D721Med (cell line): Measurements from ENCODE around the gene HPSE2.

Experiments used
- DNase-seq: peaks from one replicate; pipeline ENCODE4 v3.0.0; 2011; ENCODE audit warnings: low spot score; ENCODE audit not compliant: insufficient read length
- FAIRE-seq: peaks from 2 replicates; lab custom pipeline; 2011; peaks lifted over from hg19 to GRCh38; lab: Jason Lieb, UNC
- CTCF ChIP-seq: IDR thresholded peaks from 2 replicates; pipeline ENCODE4 v1.5.1; 2012; ENCODE audit warnings: mild to moderate bottlenecking, control low read depth; ENCODE audit not compliant: insufficient read depth; ENCODE audit errors: missing control alignments

HPSE2 gene

GRCh38 chr10:98649170-98649569 lies 586.5 kb downstream of the HPSE2 start:
- DNase-seq (no peak), FAIRE-seq (no peak)
- no peak for TF ChIP-seq CTCF

GRCh38 chr10:98646998-98647917 lies 588.4 kb downstream of the HPSE2 start:
- no peak for DNase-seq
- no peak for TF ChIP-seq CTCF
- FAIRE-seq, result no peak

GRCh38 chr10:98644466-98644865 lies 591.2 kb downstream of the HPSE2 start:
- no peak for DNase-seq
- no peak for TF ChIP-seq CTCF
- no peak for FAIRE-seq

- no peak for TF ChIP-seq CTCF
- DNase-seq, result no peak
- no peak for FAIRE-seq
Observed at GRCh38 chr10:98642281-98642680, 593.4 kb downstream of the HPSE2 start.

GRCh38 chr10:98638920-98639319 lies 596.7 kb downstream of the HPSE2 start:
- no peak for DNase-seq
- no peak for FAIRE-seq
- TF ChIP-seq CTCF, result no peak

GRCh38 chr10:98636921-98637329 lies 598.7 kb downstream of the HPSE2 start:
- FAIRE-seq (no peak), DNase-seq (no peak)
- no peak for TF ChIP-seq CTCF
